Endothelial cell of umbilical vein (primary cell): Measurements from ENCODE around the gene NCAPG.

Source experiments
- POLR2AphosphoS5 ChIP-seq: IDR thresholded peaks from 2 replicates; pipeline ENCODE4 v1.6.1; 2012; ENCODE audit warnings: low read depth, mild to moderate bottlenecking, control low read depth, low read length, moderate library complexity; ENCODE audit not compliant: insufficient read depth
- TF ChIP-seq, protein P1 (sequence below), 2 donors: IDR thresholded peaks; 1 replicate in 1 of 2; 2 replicates in 1 of 2; pipeline ENCODE4 v1.5.1; 2011; ENCODE audit warnings: low read length in 2 of 2, mild to moderate bottlenecking in 2 of 2, moderate library complexity in 2 of 2, control low read depth in 1 of 2, inconsistent platforms in 1 of 2, low read depth in 1 of 2; ENCODE audit not compliant: insufficient read depth in 1 of 2; ENCODE audit errors: extremely low read depth in 1 of 2
- TF ChIP-seq, protein P2 (sequence below): IDR thresholded peaks from 2 replicates; pipeline ENCODE4 v1.6.1; 2011; ENCODE audit not compliant: insufficient read depth, insufficient read length

DNA sequence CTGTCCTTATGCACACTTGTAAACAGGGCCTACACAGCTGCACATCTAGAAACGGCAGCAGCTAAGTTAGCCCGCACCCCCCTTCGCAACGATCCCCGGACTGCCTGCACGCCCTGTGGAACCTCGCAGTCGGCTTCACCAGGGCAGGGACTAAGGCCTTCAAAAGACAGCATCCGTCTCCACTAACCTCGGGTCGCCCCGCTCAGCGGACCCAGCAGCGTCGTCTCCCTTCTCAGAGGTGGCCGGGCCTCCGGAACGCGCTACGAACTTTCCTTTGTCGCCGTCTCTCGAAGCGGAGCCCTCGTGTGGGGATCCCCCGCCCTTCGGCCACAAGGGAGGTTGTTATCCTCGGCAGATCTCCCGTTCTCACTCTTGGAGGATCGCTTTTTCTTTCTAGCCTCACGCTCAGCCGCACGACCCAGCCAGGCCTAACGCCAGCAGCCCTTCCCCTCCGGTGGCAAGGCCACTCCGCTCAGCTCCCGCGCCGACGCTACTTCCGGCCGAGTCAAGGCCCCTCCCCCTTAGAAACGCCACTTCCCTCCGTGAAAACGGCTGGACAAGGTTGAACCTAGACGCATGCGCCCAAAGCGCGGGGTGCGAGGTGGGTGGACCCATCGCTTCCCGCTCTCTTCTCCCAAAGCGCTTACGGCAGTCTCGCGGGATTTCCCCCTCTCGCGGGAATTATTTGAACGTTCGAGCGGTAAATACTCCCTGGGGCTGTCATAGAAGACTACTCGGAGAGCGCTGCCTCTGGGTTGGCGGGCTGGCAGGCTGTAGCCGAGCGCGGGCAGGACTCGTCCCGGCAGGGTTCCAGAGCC lies at the start of gene NCAPG, which contains the start of gene DCAF16:
- TF ChIP-seq POLR2AphosphoS5, result peak; percentile 73
- TF ChIP-seq, protein P1, sequence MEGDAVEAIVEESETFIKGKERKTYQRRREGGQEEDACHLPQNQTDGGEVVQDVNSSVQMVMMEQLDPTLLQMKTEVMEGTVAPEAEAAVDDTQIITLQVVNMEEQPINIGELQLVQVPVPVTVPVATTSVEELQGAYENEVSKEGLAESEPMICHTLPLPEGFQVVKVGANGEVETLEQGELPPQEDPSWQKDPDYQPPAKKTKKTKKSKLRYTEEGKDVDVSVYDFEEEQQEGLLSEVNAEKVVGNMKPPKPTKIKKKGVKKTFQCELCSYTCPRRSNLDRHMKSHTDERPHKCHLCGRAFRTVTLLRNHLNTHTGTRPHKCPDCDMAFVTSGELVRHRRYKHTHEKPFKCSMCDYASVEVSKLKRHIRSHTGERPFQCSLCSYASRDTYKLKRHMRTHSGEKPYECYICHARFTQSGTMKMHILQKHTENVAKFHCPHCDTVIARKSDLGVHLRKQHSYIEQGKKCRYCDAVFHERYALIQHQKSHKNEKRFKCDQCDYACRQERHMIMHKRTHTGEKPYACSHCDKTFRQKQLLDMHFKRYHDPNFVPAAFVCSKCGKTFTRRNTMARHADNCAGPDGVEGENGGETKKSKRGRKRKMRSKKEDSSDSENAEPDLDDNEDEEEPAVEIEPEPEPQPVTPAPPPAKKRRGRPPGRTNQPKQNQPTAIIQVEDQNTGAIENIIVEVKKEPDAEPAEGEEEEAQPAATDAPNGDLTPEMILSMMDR (IDR thresholded peaks at IDR 0.05; ENCODE audit: extremely low read depth in 1 of 2, insufficient read depth in 1 of 2, low read depth in 1 of 2, low read length in 2 of 2), result no peak
- TF ChIP-seq, protein P2, sequence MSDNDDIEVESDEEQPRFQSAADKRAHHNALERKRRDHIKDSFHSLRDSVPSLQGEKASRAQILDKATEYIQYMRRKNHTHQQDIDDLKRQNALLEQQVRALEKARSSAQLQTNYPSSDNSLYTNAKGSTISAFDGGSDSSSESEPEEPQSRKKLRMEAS, result peak; percentile 68
